NCI-H82 treated with DMSO at 0.1 percent for 48 hours (cell line): Measurements from ENCODE around the gene ZBTB33.

ENCODE experiments used
- DNase-seq: peaks from one replicate; lab custom pipeline; 2025; ENCODE audit not compliant: unreplicated experiment; lab: John Stamatoyannopoulos, UW

The ZBTB33 gene

DNA sequence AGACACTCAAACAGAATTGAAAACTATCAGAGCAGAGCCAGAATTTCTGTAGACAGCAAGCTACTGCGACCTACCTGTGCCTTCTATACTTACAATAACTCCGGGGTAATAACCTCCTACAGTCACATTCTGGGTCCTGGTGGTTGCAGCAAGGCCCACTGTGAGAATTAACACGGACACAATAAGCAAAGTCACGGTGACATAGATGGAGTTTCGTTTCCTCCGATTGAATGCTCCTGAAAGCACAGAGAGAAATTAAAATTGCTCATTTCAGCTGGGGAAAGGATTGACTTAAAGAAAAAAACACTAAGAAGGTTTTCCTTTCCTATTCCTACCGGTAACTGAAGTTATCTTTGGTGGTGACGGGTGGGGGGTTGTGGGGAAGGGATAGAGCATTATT is 53.6 kb downstream of the ZBTB33 start:
- no peak for DNase-seq

- DNase-seq: no peak
These were observed 55.0 kb downstream of the ZBTB33 start for GRCh38 chrX:120305531-120306141.

- no peak for DNase-seq
These were observed 56.0 kb downstream of the ZBTB33 start for GRCh38 chrX:120306630-120307029.
